Breast epithelium (tissue), 3 donors: ENCODE data around the gene PSMD13.

Experiments
- CTCF ChIP-seq, 3 donors: fragments of 450-650 bp; IDR thresholded peaks; one replicate each; pipeline ENCODE4 v1.5.1; 2016 to 2017; ENCODE audit warnings: antibody characterized with exemption in 3 of 3, mild to moderate bottlenecking in 3 of 3, moderate library complexity in 3 of 3
- POLR2A ChIP-seq: fragments of 450-650 bp; IDR thresholded peaks from one replicate; pipeline ENCODE4 v1.6.1; 2016; ENCODE audit warnings: antibody characterized with exemption, mild to moderate bottlenecking, moderate library complexity
- POLR2AphosphoS5 ChIP-seq, 3 donors: sonication (generic); formaldehyde crosslinking; IDR thresholded peaks; one replicate each; pipeline ENCODE4 v1.6.1; 2017; ENCODE audit warnings: antibody characterized with exemption in 3 of 3

GRCh38 chr11:298406-299065 lies 61.8 kb downstream of the PSMD13 start:
- TF ChIP-seq CTCF (IDR thresholded peaks at IDR 0.05) (no peak), POLR2A (no peak), POLR2AphosphoS5 (IDR thresholded peaks at IDR 0.05) (no peak)
